Prostate gland (tissue), 2 donors: ENCODE measurements around the gene ZFHX3.

ENCODE experiments used
- CTCF ChIP-seq, 4 experiments: fragments of 200-600 bp in 2 of 4; fragments of 450-650 bp in 2 of 4; sonication (generic) in 2 of 4; IDR thresholded peaks; 1 replicate in 3 of 4; 2 replicates in 1 of 4; pipeline ENCODE4 v1.5.1; 2016 to 2019; ENCODE audit warnings: antibody characterized with exemption in 4 of 4, mild to moderate bottlenecking in 2 of 4, moderate library complexity in 2 of 4
- POLR2A ChIP-seq: fragments of 450-650 bp; IDR thresholded peaks from one replicate; pipeline ENCODE4 v1.6.1; 2016; ENCODE audit warnings: antibody characterized with exemption, mild to moderate bottlenecking

- TF ChIP-seq CTCF (IDR thresholded peaks at IDR 0.05) (no peak), POLR2A (no peak)
Observed at GRCh38 chr16:72796222-72796621, 251.7 kb downstream of the ZFHX3 start.
